Left kidney (tissue), 2 donors: ENCODE data around the gene LRRC8D. TPM values are rescaled to one million over a fixed set of nuclear protein-coding genes. Genes with fewer than 3 reads are reported as not detected.

Experiments used
- DNase-seq: peaks from one replicate; pipeline ENCODE4 v3.0.0-alpha.2; 2013
- polyA plus RNA-seq: library from polyadenylated mRNA; unstranded; fragments of 120-200 nt; gene quantifications from one replicate; pipeline ENCODE4 v1.2.1, GENCODE V29; 2013; ENCODE audit not compliant: insufficient read length

LRRC8D gene
- polyA plus RNA-seq, 1 donor = 41.8 TPM

DNA sequence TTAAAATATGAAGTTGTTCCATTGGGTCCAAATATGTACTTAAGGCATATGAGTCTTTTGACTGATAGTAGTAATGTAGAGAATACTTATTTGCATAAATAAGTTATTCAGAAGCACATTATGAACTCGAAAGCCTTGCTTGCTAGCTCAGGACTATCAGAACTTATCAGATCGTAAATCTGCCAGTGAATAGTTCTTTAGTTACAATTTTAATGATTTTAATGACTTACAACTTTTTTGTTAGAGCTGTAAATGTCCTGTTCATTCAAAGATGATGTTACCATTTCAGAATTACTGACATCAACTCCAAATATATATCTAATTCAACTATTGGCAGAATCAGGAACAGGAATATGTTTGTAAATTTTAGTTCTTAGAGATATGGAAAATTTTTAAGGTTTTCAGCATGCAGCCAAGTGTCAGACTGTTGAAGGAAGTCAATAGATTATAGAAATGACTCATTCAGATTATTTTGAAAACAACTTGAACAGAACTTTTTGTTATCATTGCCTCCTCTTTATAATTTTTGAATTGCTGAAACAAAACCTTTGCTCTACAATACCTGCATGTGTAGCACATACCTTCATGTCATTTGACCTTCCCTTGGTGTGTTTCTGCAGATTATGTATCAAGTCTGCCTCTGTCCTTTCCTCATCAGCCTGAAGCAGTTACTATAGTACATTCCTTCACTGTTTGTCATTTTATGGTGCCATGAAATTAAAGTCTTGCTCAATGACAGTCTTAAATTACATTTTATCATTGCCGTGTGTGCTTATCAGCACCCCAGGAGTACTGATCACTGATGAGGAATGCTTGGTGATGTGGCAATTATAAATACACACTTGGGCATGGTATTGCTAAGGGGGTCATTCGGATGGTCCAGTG is 44.9 kb downstream of the LRRC8D start:
- DNase-seq = no peak

DNA sequence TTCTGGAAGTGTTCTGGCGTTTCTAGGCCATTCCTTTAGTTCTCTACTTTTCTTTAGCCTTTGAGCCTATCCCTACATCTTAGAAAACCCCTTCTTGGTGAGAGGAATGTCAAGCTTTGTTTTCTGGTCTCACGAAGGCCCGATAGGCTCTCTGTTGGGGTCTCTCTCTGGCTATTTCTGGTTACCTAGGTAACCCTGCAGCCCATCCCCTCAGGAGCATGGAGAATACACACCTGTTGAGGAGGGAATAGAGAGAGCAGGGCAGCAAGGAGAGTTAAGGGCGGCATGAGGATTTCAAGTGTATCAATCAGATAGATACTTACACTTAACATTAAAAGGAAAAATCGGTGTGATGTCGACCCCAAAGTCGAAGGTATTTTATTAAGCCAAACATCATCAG is 45.7 kb downstream of the LRRC8D start:
- no peak for DNase-seq

DNA sequence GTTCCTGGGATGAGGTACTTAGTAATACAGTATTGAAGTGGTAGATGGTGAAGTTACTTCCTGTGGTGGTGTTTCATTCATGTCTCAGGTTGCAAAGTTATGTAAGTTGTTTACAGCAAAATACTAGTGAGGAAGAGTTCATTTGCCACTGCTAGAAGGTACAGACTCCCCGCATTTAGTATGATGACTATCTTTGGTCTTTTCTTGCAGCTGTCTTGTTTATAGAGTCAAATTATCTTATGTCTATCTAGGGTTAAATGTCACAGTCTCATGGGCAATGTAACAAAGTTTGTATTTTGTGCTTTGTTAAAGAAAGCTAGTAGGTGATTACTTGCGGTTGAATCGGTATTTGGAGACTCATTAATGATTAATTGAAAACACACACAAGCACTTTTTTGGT is 50.2 kb downstream of the LRRC8D start:
- no peak for DNase-seq

- no peak for DNase-seq
Observed at GRCh38 chr1:89871768-89872473, 51.1 kb downstream of the LRRC8D start.

GRCh38 chr1:89872567-89872966 is 51.7 kb downstream of the LRRC8D start:
- DNase-seq = no peak

DNA sequence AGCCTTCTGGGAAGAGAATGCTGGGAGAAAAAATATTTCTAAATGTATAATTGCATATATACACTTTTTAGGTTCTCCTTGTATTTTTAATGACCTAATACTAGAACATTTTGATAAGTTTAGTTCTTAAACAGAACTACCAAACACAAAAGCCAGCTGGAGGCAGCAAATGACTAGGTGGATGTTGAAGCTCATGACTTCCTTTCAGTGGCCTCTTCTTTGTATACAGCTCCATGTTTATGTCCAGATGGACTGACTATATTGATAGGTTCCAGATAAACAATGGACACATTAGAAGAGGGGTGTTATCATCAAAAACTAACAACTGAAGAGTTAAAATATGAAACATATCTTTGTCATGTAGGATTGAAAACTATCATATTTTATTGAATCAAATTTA is 52.5 kb downstream of the LRRC8D start:
- DNase-seq = peak; percentile 28

DNA sequence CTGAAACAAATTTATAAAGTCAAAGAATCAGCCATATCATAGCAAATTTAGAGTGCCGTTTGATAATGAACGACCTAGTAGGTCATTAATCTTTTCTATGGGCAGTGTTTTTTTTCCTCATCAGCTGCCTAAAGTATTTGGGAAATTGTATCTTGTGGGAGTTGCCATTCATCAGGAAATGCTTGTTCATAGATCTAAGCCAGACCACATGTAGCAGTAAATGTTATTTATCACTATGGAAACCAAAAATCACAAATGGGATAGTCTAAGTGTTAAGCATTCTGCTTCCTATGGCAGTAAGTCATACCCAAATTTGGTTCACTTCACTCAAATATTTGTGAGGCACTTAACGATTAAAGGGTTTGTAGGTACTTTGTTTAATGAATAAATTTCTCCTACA is 52.9 kb downstream of the LRRC8D start:
- peak; percentile 75 for DNase-seq

DNA sequence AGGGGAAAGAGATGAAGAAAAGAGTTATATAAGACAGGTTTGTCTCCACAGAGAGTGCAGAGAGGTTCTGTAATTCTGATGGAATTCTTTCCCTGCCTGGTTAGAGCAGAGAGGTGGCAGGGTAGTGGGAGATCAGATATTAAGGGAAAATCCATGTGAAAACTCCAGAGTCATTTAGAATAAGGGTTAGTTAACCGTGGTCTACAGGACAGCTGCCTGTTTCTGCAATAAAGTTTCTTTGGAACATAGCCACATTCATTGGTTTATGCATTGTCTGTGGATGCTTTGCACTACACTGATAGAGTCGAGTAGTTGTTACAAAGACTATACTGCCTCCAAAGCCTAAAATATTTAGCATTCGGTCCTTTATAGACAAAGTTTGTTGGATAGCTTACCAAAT is 55.6 kb downstream of the LRRC8D start:
- DNase-seq = no peak

DNA sequence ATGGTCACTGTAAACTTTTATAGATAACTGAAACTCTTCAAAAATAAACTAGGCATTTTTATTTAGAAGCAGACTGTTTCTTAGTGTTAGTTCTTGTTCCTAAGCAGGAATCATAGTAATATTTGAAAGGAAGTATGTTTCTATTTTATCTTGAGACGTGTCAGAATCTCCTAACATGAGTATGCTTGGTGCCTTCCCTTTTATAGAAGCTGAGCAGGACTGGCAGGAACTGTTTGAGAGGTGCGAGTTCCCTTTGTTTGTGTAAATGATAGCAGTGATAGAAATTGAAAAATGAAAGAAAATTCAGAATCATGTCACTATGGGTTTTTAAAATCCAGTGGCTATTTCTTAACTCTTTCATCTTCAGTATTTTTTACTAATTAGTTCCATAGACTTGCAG is 56.9 kb downstream of the LRRC8D start:
- DNase-seq = no peak

GRCh38 chr1:89878256-89878655 is 57.4 kb downstream of the LRRC8D start:
- no peak for DNase-seq

- no peak for DNase-seq
Observed at GRCh38 chr1:89880679-89881078, 59.8 kb downstream of the LRRC8D start.

DNA sequence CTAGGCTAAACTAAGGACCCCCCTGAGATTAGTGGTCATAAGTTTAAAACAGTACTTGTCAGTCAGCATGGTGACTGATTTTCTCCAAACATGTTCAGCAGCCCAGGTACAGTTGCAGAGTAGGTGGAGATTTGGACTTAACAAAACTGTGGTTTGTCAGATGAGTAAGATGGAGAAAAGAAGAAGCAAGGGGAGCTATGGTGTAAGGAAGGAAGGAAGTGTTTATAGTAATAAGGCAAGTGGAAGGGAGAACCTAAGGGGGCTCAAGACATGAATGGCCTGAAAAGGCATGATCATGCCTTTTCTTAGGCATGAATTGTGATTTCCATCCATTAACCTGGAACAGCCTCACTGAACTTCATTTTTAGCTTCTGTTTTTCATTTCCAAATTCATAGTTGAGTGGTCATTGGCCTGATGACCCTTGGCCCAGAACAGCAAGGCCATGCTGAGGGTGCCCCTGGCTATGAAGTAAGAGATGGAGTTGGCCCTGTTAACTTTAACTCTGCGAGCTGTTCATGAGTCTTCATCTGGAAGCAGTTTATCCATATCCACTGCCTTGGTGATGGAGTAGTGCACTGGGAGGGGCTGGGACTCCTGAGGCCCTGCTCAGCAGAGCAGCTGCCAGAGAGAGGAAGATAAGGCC is 60.7 kb downstream of the LRRC8D start:
- DNase-seq = no peak

DNA sequence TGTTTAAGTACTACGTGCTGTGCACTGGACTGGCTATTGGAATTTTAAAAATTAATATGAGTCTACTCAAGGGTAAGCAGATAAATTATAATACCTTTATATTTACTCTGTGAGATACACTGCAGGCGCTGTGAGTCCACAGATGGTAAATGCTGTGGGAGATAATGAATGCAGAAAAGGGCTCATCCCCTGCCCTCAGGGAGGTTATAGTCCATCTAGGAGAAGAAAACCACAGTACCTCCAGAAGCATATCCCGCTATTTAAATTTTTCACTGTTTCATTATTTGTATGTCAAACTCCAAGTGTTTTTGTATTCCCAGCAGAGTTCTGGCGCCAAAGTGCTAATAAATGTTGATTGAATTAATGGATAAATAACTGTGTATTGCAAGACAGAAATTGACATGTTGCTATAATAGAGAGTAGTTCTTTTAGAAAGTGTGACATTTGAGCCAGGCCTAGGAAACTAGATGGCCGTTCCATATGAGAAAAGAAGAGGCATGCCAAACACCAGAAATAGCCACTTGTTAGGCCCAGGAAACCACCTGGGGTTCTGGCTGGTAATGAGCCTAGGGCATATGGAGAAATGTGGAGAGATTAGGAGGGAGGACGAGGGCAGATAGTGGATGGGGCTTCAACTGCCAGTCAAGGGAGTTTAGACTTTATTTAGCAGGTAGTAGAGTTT is 61.7 kb downstream of the LRRC8D start:
- no peak for DNase-seq

DNA sequence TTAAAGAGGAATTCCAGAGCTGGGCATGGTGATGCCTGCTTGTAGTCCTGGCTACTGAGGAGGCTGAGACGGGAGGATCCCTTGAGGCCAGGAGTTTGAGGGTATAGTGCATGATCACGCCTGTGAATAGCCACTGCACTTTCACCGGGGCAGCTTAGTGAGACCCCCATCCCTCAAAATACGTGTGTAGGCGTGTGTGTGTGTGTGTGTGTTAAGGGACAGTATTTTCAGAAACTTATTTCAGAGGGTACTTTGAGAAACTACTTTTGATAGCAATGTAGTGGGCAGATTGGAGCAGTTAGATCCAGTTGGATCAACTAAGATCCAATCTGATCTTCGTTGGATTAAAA is 62.2 kb downstream of the LRRC8D start:
- DNase-seq = no peak

DNA sequence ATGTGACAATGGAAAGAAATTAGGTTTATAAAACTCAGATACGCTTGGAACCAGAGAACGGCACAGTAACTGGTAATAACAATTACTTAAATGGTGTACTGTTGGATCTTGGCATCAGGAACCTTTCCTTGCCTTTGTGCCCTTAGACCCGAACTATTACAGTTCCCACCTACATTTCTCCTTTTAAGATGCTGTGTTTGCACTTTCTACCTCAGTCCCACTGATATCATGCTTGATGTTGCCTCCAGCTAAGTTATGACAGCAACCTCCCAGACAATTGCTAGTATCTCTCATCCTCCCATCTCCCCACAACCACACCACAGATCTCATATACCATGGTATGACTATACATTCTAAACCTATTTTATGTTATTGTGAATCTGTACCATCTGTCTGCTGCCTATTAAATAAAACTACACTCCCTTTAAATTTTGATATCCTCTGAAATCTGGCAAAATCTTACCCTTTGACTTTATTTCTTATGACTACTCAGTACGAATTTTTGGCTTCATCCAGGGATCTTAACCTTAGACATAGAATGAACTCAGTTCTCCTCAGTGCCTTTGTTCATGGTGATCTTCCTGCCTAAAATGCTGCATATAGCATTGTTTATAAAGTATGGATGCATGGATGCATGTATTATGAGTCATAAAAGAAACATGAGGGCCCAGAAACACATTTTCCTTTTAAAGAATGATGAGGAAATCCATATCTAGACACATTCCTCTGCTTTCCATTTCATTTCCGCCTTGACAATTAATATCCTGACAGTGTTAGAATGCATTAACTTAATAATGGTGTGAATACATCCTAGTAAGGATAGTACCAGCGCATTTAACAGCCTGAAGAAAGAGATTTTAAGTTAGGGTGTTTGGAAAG is 64.1 kb downstream of the LRRC8D start:
- no peak for DNase-seq

- no peak for DNase-seq
Observed at GRCh38 chr1:89887270-89887669, 66.4 kb downstream of the LRRC8D start.

- DNase-seq = no peak
Observed at GRCh38 chr1:89887713-89888112, 66.9 kb downstream of the LRRC8D start.

DNA sequence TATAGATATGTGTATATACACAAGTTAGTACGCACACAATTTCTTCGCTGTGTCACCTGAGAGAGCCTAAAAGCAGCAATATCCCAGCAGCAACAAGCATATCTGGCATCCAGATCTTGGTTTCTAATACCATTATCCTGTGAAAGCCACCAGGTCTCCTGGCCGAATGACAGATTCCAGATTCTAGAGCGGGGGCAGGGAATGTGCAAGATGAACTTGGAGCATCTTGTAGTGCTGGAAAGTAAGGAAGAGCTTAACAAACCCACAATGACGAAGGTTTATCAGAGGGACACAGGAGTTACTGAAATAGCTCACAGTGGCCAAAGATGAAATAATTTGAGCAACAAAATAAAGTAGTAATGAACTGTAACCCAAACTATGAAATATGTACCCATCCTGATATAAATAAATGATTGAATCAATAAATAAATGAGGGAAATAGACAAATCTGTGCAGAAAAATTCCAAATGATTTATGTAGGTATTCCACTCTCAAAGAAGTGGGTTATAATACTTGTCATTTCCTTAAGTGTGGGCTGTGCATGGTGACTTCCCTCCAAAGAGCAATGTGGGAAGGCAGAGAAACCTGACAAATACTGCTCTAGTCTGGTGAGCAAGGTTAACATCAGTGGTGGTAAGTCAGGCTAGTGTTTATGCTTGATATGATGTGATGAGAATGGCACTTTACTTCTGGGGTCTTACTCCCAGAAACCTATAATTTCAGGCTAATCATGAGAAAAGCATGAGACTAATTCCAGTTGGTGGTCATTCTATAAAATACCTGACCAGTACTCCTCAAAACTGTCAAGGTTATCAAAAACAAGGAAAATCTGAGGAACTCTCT is 67.9 kb downstream of the LRRC8D start:
- DNase-seq = no peak

DNA sequence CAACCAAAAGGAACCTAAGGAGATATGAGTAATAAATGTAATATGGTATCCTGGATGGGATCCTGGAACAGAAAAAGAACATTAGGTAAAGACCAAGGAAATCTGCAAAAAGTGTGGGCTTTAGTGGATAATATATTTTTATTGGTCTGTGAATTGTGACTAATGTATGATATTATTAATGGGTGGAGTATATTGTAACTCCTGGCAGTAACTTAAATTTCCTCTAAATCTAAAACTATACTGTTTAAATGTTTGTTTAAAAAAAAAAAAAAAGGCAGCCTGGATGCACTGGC is 68.4 kb downstream of the LRRC8D start:
- DNase-seq = no peak

- no peak for DNase-seq
Observed at GRCh38 chr1:89890085-89890752, 69.4 kb downstream of the LRRC8D start.
